AG09309 (cell line): ENCODE measurements around the gene UROD.

Source experiments
- DNase-seq: peaks from one replicate; pipeline ENCODE4 v3.0.0-alpha.2; 2010; ENCODE audit warnings: low read depth
- H3K4me3 ChIP-seq: 2 replicates; pipeline ENCODE4 v1.5.1; 2011; ENCODE audit warnings: mild to moderate bottlenecking, low read depth, low read length, moderate library complexity; ENCODE audit not compliant: control insufficient read depth
- CTCF ChIP-seq: IDR thresholded peaks from 2 replicates; pipeline ENCODE4 v1.5.1; 2011; ENCODE audit warnings: mild to moderate bottlenecking, low read depth, low read length, inconsistent platforms; ENCODE audit not compliant: insufficient read depth, control insufficient read depth; ENCODE audit errors: missing control alignments

Gene UROD

GRCh38 chr1:45008516-45008915, 3.5 kb upstream of the UROD start:
- TF ChIP-seq CTCF, result no peak
- DNase-seq, result no peak
- H3K4me3 ChIP-seq, result no peak overlapping the region

GRCh38 chr1:45009296-45009865, 2.7 kb upstream of the UROD start:
- no peak for DNase-seq
- no peak for TF ChIP-seq CTCF
- H3K4me3 ChIP-seq, result peak overlapping the region; percentile 92; the same call in 1 of the 2 replicates

- no peak for TF ChIP-seq CTCF
- H3K4me3 ChIP-seq, result peak overlapping the region; percentile 92
- DNase-seq, result no peak
Measured at GRCh38 chr1:45009956-45010854, 1.8 kb upstream of the UROD start.

GRCh38 chr1:45010855-45011811, 921 bp upstream of the UROD start, which contains the start of gene HECTD3:
HECTD3 (minus strand) TSS chr1:45011324; CDS start chr1:45011257, 67 bp downstream.
- no peak for TF ChIP-seq CTCF
- DNase-seq, result no peak

GRCh38 chr1:45012639-45013278, 705 bp downstream of the UROD start:
- DNase-seq, result no peak
- peak overlapping the region; percentile 58 for H3K4me3 ChIP-seq
- TF ChIP-seq CTCF, result no peak

More at GRCh38 chr1:45010855-45011811, 921 bp upstream of the UROD start, which contains the start of gene HECTD3:
- H3K4me3 ChIP-seq, result peak within 1 kb of the TSS; percentile 92

- DNase-seq, result no peak
- H3K4me3 ChIP-seq, result no peak overlapping the region
- no peak for TF ChIP-seq CTCF
Measured at GRCh38 chr1:45013551-45014209, 1.6 kb downstream of the UROD start.
